HG03039 (cell line): ENCODE measurements around the gene PCDHB5.
"Not testable (repeated sequence)": the region's sequence is repeated elsewhere in the genome, so short reads cannot be mapped to it uniquely, and the experiment has no call there.

Experiments
- ATAC-seq: cut with Tn5 transposase; IDR thresholded peaks from one replicate; pipeline ENCODE4 v1.9.1; 2021; ENCODE audit warnings: mild to moderate bottlenecking, moderate library complexity; ENCODE audit not compliant: unreplicated experiment

Gene PCDHB5

DNA sequence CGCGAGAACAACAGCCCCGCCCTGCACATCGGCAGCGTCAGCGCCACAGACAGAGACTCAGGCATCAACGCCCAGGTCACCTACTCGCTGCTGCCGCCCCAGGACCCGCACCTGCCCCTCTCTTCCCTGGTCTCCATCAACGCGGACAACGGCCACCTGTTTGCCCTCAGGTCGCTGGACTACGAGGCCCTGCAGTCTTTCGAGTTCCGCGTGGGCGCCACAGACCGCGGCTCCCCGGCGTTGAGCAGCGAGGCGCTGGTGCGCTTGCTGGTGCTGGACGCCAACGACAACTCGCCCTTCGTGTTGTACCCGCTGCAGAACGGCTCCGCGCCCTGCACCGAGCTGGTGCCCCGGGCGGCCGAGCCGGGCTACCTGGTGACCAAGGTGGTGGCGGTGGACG lies 16.6 kb downstream of the PCDHB5 start:
- not testable (repeated sequence) for ATAC-seq

DNA sequence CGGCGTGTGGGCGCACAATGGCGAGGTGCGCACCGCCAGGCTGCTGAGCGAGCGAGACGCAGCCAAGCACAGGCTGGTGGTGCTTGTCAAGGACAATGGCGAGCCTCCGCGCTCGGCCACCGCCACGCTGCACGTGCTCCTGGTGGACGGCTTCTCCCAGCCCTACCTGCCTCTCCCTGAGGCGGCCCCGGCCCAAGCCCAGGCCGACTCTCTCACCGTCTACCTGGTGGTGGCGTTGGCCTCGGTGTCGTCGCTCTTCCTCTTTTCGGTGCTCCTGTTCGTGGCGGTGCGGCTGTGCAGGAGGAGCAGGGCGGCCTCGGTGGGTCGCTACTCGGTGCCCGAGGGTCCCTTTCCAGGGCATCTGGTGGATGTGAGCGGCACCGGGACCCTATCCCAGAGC lies 17.1 kb downstream of the PCDHB5 start:
- not testable (repeated sequence) for ATAC-seq

DNA sequence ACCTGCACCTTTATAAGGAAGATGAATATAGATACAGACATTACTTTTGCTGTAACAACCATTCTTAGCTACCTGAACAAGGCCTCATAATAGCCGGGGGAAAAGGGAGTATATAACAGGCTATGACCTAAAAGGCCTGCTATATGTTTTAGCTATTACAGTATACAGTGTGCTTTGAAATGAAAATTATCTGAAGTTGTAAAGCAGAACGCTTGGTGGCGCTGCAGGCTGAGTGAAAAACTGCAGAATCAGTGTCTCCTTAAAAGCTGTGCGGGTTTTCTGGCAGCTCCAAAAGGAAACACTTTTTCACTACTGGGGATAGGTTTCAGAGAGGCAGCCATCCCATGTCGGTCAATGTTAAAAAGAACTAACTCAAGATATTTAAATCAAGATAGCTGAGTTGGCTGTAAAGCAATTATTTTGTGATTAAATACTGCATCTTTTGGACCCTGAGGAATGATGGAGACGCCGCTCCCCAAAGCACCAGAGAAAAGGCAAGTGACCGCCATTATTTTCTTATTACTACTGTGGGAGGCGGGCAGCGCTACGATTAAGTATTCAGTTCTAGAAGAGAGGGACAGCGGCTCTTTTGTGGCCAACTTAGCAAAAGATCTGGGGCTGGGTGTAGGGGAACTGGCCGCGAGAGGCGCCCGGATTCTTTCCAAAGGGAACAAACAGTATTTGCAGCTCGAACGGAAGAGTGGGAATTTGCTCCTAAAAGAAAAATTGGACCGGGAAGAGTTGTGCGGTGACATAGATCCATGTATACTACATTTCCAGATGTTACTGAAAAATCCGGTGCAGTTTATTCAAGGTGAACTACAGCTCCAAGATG lies 20.8 kb downstream of the PCDHB5 start:
- ATAC-seq = no peak

DNA sequence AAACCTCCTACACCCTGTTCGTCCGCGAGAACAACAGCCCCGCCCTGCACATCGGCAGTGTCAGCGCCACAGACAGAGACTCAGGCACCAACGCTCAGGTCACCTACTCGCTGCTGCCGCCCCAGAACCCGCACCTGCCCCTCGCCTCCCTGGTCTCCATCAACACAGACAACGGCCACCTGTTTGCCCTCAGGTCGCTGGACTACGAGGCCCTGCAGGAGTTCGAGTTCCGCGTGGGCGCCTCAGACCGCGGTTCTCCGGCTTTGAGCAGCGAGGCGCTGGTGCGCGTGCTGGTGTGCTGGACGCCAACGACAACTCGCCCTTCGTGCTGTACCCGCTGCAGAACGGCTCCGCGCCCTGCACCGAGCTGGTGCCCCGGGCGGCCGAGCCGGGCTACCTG lies 22.4 kb downstream of the PCDHB5 start:
- not testable (repeated sequence) for ATAC-seq

DNA sequence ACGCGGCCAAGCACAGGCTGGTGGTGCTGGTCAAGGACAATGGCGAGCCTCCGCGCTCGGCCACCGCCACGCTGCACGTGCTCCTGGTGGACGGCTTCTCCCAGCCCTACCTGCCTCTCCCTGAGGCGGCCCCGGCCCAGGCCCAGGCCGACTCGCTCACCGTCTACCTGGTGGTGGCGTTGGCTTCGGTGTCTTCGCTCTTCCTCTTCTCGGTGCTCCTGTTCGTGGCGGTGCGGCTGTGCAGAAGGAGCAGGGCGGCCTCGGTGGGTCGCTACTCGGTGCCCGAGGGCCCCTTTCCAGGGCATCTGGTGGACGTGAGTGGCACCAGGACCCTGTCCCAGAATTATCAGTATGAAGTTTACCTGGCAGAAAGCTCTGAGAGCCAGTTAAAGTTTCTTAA lies 22.9 kb downstream of the PCDHB5 start:
- not testable (repeated sequence) for ATAC-seq

DNA sequence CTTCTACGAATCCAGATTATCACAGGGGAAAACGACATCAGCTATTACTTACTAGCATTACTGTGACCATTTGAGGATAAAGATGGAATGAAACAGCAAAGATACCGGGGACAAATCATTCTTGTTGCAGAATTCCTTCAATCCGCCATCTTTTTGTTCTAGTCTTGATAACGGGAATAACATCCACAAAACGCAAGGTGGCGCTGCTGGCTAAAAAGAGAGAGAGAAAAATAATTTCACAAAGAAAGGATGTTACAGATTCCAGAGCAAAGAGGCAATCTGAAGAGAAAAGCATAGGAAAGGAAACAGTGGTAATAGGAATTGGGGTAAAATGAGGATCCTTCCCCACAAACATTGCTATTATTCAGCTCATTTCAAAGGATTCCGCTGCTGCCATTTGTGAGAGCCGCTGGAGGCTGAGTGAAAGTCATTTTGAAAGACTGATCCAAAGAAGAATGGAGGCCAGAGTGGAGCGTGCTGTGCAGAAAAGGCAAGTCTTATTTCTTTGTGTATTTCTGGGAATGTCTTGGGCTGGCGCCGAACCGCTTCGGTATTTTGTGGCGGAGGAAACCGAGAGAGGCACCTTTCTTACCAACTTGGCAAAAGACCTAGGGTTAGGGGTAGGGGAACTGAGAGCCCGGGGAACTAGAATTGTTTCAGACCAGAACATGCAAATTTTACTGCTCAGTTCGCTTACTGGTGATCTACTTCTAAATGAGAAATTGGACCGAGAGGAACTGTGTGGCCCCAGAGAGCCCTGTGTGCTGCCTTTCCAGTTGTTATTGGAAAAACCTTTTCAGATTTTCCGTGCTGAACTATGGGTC lies 37.6 kb downstream of the PCDHB5 start, which contains the start of gene PCDHB7:
Gene PCDHB7, plus strand, starts transcription at position 264 of the 824 bp plus-strand sequence. Its CDS starts 192 bp downstream, at position 456.
- no peak for ATAC-seq

DNA sequence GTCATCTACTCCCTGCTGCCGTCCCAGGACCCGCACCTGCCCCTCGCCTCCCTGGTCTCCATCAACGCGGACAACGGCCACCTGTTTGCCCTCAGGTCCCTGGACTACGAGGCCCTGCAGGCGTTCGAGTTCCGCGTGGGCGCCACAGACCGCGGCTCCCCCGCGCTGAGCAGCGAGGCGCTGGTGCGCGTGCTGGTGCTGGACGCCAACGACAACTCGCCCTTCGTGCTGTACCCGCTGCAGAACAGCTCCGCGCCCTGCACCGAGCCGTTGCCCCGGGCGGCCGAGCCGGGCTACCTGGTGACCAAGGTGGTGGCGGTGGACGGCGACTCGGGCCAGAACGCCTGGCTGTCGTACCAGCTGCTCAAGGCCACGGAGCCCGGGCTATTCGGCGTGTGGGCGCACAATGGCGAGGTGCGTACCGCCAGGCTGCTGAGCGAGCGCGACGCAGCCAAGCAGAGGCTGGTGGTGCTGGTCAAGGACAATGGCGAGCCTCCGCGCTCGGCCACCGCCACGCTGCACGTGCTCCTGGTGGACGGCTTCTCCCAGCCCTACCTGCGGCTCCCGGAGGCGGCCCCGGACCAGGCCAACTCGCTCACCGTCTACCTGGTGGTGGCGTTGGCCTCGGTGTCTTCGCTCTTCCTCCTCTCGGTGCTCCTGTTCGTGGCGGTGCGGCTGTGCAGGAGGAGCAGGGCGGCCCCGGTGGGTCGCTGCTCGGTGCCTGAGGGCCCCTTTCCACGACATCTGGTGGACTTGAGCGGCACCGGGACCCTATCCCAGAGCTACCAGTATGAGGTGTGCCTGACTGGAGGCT lies 39.5 kb downstream of the PCDHB5 start:
- not testable (repeated sequence) for ATAC-seq

DNA sequence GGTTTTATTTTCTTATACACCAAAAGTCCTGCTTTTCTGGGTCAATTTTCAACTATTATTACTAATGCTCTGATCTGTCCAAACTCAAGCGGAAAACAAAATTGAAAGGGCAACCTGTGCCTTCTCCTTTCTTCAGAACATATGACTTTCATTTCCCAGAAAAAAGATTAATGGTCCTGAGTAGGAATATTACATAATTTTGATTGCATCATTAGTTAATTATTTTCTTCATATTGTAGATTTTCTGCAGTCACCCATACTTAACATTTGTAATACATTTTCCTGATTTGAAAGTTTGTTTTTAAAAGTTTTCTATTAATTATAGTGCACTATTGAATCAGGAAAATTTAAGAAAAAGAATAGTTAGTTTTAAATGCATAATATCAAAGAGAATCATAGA lies 40.9 kb downstream of the PCDHB5 start:
- ATAC-seq = no peak

DNA sequence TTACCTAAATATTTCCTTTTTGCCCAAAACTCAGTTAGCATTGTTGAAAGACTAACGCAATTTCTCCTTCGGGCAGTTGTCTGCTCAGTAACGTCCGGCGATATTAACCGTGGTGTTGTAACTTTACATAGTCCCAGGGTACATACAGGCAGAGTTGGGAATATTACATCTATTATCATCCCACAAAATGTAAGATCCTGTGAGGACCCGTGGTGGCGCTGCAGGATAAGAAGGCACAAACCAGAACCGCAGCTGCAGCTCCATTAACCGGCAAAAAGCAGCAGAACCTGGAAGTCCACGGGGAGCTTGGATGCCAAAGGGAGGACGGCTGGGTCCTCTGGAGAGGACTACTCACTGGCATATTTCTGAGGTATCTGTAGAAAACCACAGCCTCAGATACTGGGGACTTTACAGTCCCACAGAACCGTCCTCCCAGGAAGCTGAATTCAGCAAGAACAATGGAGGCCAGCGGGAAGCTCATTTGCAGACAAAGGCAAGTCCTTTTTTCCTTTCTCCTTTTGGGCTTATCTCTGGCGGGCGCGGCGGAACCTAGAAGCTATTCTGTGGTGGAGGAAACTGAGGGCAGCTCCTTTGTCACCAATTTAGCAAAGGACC lies 42.7 kb downstream of the PCDHB5 start, which contains the start of gene PCDHB8:
Gene PCDHB8, plus strand, starts transcription at position 214 of the 615 bp plus-strand sequence. Its CDS starts 245 bp downstream, at position 459.
- not testable (repeated sequence) for ATAC-seq

DNA sequence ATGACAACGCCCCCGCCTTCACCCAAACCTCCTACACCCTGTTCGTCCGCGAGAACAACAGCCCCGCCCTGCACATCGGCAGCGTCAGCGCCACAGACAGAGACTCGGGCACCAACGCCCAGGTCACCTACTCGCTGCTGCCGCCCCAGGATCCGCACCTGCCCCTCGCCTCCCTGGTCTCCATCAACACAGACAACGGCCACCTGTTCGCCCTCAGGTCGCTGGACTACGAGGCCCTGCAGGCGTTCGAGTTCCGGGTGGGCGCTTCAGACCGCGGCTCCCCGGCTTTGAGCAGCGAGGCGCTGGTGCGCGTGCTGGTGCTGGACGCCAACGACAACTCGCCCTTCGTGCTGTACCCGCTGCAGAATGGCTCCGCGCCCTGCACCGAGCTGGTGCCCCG lies 44.4 kb downstream of the PCDHB5 start:
- ATAC-seq = not testable (repeated sequence)

DNA sequence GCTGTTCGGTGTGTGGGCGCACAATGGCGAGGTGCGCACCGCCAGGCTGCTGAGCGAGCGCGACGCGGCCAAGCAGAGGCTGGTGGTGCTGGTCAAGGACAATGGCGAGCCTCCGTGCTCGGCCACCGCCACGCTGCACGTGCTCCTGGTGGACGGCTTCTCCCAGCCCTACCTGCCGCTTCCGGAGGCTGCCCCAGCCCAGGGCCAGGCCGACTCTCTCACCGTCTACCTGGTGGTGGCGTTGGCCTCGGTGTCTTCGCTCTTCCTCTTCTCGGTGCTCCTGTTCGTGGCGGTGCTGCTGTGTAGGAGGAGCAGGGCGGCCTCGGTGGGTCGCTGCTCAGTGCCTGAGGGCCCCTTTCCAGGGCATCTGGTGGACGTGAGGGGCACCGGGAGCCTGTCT lies 44.9 kb downstream of the PCDHB5 start:
- not testable (repeated sequence) for ATAC-seq

DNA sequence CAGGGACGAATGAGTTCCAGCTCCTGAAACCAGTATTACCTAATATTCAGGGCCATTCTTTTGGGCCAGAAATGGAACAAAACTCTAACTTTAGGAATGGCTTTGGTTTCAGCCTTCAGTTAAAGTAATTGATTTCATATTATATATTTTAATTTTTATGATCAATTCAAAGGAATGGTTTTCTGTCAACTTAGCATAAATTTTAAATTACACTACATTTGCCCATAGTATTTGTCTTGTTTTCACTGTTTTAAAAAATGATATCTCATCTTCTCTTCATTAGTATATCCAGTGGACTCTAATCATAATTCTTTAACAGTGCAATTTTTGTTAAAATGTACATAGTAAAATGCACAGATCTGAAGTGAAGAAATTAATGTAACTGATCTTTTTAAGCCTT lies 45.3 kb downstream of the PCDHB5 start:
- ATAC-seq = no peak

DNA sequence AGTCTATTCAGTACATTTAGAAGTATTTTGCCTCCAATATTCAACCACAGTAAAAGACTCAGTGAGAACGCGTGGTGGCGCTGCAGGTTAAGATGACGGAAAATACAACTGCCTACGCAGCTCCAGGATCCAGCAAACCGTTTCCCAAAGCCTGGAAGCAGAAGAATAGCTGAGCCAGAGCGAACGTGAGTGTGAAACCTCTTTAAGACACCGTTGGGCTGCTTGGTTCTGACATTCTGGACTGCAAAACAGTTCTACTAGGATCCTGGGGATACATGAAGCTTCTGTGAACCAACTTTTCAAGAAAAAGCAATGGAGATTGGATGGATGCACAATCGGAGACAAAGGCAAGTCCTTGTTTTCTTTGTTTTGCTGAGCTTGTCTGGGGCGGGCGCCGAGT lies 47.2 kb downstream of the PCDHB5 start, which contains the start of gene PCDHB16:
Gene PCDHB16, plus strand, starts transcription at position 140 of the 400 bp plus-strand sequence. Its CDS starts 173 bp downstream, at position 313.
- no peak for ATAC-seq

DNA sequence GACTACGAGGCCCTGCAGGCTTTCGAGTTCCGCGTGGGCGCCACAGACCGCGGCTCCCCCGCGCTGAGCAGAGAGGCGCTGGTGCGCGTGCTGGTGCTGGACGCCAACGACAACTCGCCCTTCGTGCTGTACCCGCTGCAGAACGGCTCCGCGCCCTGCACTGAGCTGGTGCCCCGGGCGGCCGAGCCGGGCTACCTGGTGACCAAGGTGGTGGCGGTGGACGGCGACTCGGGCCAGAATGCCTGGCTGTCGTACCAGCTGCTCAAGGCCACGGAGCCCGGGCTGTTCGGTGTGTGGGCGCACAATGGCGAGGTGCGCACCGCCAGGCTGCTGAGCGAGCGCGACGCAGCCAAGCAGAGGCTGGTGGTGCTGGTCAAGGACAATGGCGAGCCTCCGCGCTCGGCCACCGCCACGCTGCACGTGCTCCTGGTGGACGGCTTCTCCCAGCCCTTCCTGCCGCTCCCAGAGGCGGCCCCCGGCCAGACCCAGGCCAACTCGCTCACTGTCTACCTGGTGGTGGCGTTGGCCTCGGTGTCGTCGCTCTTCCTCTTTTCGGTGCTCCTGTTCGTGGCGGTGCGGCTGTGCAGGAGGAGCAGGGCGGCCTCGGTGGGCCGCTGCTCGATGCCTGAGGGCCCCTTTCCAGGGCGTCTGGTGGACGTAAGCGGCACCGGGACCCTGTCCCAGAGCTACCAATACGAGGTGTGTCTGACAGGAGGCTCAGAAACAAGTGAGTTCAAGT lies 49.3 kb downstream of the PCDHB5 start:
- ATAC-seq = not testable (repeated sequence)

DNA sequence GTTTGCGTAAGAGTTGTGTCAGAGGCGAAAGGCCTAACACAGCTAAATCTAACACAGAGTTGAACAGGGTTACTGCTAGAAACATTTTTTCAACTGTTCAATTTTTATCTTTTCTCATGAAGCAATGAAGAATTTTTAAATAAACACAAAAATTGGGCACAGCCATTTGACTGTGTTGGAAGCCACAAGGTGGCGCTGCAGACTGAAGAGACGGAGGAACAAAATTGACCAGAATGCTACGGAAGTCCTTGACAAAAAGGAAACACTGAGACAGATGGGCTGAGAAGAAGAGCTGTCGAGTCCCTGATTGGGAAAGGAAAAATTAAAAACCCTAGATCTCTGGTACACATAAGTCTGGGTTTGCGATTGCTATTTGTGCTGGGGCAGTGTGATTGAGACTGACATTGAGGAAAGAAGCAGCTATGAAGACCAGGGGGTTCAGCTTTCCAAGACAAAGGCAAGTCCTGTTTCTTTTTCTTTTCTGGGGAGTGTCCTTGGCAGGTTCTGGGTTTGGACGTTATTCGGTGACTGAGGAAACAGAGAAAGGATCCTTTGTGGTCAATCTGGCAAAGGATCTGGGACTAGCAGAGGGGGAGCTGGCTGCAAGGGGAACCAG lies 52.0 kb downstream of the PCDHB5 start, which contains the start of gene PCDHB9:
Gene PCDHB9, plus strand, starts transcription at position 265 of the 616 bp plus-strand sequence. Its CDS starts 158 bp downstream, at position 423.
- ATAC-seq = no peak
